Hematopoietic multipotent progenitor cell treated with erythropoietin and hydrocortisone succinate and interleukin-3 and kit ligand, for 8 days (in vitro differentiated cells): ENCODE data around the gene NEB.
"Not testable (repeated sequence)": the region's sequence is repeated elsewhere in the genome, so short reads cannot be mapped to it uniquely, and the experiment has no call there.

ENCODE experiments used
- DNase-seq: peaks from one replicate; pipeline ENCODE4 v3.0.0-alpha.2; 2015

NEB gene

GRCh38 chr2:151649400-151649799 lies 84.9 kb downstream of the NEB start:
- DNase-seq = no peak

- DNase-seq = not testable (repeated sequence)
Observed at GRCh38 chr2:151646512-151646911, 87.8 kb downstream of the NEB start.

GRCh38 chr2:151644580-151644979 lies 89.7 kb downstream of the NEB start:
- no peak for DNase-seq

GRCh38 chr2:151641895-151642294 lies 92.4 kb downstream of the NEB start:
- not testable (repeated sequence) for DNase-seq

GRCh38 chr2:151640087-151640486 lies 94.2 kb downstream of the NEB start:
- no peak for DNase-seq

GRCh38 chr2:151638990-151639389 lies 95.3 kb downstream of the NEB start:
- DNase-seq = no peak

- no peak for DNase-seq
Observed at GRCh38 chr2:151638191-151638933, 95.9 kb downstream of the NEB start.

- DNase-seq = peak; percentile 41
Observed at GRCh38 chr2:151637271-151637781, 97.0 kb downstream of the NEB start.

- DNase-seq = no peak
Observed at GRCh38 chr2:151634736-151635467, 99.4 kb downstream of the NEB start.

- peak; percentile 45 for DNase-seq
Observed at GRCh38 chr2:151632993-151633565, 101.2 kb downstream of the NEB start.

GRCh38 chr2:151630372-151630771 lies 103.9 kb downstream of the NEB start:
- no peak for DNase-seq

GRCh38 chr2:151627353-151627752 lies 106.9 kb downstream of the NEB start:
- no peak for DNase-seq

GRCh38 chr2:151624271-151624670 lies 110.0 kb downstream of the NEB start:
- no peak for DNase-seq

GRCh38 chr2:151623631-151624030 lies 110.6 kb downstream of the NEB start:
- no peak for DNase-seq

GRCh38 chr2:151620761-151621160 lies 113.5 kb downstream of the NEB start:
- DNase-seq = no peak

- no peak for DNase-seq
Observed at GRCh38 chr2:151619337-151619989, 114.8 kb downstream of the NEB start.

GRCh38 chr2:151616760-151617339 lies 117.4 kb downstream of the NEB start:
- DNase-seq = no peak

- no peak for DNase-seq
Observed at GRCh38 chr2:151614606-151615306, 119.5 kb downstream of the NEB start.

GRCh38 chr2:151614159-151614558 lies 120.1 kb downstream of the NEB start:
- no peak for DNase-seq

- DNase-seq = no peak
Observed at GRCh38 chr2:151611351-151611750, 122.9 kb downstream of the NEB start.

- DNase-seq = no peak
Observed at GRCh38 chr2:151610310-151610709, 124.0 kb downstream of the NEB start.

GRCh38 chr2:151609705-151610104 lies 124.6 kb downstream of the NEB start:
- DNase-seq = no peak
